ENCODE measurements around the gene TKT.

DNA sequence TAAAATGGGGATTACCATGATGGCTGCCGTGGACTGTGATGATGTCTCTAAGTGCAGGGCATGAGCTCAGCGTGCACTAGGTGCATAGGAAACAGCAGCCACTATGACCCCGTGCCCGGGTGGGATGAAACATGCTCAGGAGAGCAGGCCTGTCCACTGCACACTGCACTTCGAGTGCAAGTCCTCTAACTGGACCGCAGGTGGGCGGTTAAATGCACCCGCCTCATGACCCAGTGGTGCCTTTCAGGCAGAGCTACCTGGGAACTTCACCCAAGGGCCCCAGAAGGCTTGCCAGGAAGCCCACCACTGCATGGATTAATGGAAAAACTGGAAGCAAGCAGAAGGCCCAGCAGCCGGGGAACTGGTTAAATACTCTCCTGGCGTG, 60.8 kb downstream of the TKT start:
- TF ChIP-seq, protein P1, sequence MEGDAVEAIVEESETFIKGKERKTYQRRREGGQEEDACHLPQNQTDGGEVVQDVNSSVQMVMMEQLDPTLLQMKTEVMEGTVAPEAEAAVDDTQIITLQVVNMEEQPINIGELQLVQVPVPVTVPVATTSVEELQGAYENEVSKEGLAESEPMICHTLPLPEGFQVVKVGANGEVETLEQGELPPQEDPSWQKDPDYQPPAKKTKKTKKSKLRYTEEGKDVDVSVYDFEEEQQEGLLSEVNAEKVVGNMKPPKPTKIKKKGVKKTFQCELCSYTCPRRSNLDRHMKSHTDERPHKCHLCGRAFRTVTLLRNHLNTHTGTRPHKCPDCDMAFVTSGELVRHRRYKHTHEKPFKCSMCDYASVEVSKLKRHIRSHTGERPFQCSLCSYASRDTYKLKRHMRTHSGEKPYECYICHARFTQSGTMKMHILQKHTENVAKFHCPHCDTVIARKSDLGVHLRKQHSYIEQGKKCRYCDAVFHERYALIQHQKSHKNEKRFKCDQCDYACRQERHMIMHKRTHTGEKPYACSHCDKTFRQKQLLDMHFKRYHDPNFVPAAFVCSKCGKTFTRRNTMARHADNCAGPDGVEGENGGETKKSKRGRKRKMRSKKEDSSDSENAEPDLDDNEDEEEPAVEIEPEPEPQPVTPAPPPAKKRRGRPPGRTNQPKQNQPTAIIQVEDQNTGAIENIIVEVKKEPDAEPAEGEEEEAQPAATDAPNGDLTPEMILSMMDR (conservative IDR thresholded peaks at IDR 0.05), result no peak
- no peak for TF ChIP-seq ZFX (IDR thresholded peaks at IDR 0.05)
